Adrenal gland (tissue), 12 donors: Measurements from ENCODE around the gene ATCAY. TPM values are rescaled to one million over a fixed set of nuclear protein-coding genes. Genes with fewer than 3 reads are reported as not detected.

ENCODE experiments used
- DNase-seq, 7 donors: peaks; one replicate each; pipeline ENCODE4 v3.0.0-alpha.2; 2019 to 2020
- H3K27ac ChIP-seq, 5 donors: fragments of 200-600 bp; sonication (generic) in 4 of 5; 1 replicate in 3 of 5; 2 replicates in 2 of 5; pipeline versions ENCODE4 v1.5.1 to v1.8.0; 2016 to 2020; ENCODE audit warnings: mild to moderate bottlenecking in 1 of 5
- H3K27me3 ChIP-seq: fragments of 200-600 bp; 2 replicates; pipeline ENCODE4 v1.8.0; 2021
- H3K36me3 ChIP-seq, 2 donors: fragments of 200-600 bp; replicated peaks in 1 of 2; 1 replicate in 1 of 2; 2 replicates in 1 of 2; pipeline versions ENCODE4 v1.5.1 to v1.8.0; 2018 to 2022
- H3K4me1 ChIP-seq, 2 donors: fragments of 200-600 bp; replicated peaks in 1 of 2; 1 replicate in 1 of 2; 2 replicates in 1 of 2; pipeline versions ENCODE4 v1.5.1 to v1.8.0; 2018 to 2021
- H3K4me3 ChIP-seq, 4 donors: fragments of 200-600 bp; sonication (generic) in 3 of 4; one replicate each; pipeline ENCODE4 v1.5.1; 2016 to 2018
- H3K9me3 ChIP-seq, 3 donors: fragments of 200-600 bp; sonication (generic) in 1 of 3; replicated peaks in 1 of 3; 1 replicate in 2 of 3; 2 replicates in 1 of 3; pipeline versions ENCODE4 v1.5.1 to v1.8.0; 2016 to 2021
- POLR2A ChIP-seq, 2 donors: fragments of 450-650 bp; IDR thresholded peaks; one replicate each; pipeline ENCODE4 v1.6.1; 2017; ENCODE audit warnings: antibody characterized with exemption in 2 of 2, mild to moderate bottlenecking in 2 of 2, moderate library complexity in 1 of 2
- WGBS, 4 donors: extraction: QIAGEN DNeasy Blood & Tissue Kit in 2 of 4; methylation state at CpG; one replicate each; pipeline versions ENCODE4 v1.1.5 to v1.1.7; 2013 to 2017; 5-methylcytosine and 5-hydroxymethylcytosine counted together
- intact Hi-C, 2 donors: fragments of 100-400 bp; cut with DNase I; formaldehyde crosslinking; loops; one replicate each; pipeline versions ENCODE4 v1.14.1 to v1.15.0; 2022 to 2023
- polyA plus RNA-seq, 3 donors: library from polyadenylated mRNA; stranded (reverse); fragments of 200-250 nt in 2 of 3; fragments of 350-450 nt in 1 of 3; fragmentation: Illumina TruSeq in 1 of 3; extraction: RNeasy Lipid Tissue Mini Kit (QIAGEN cat#74804) in 1 of 3; gene quantifications; one replicate each; pipeline ENCODE4 v1.2.3, GENCODE V29; 2013 to 2014
- total RNA-seq, 9 donors: library from RNA; depleted of rRNA in 4 of 9; stranded (reverse); fragments of >200 nt in 4 of 9; fragments of 120-200 nt in 1 of 9; fragmentation: NEBNext Ultra II Directional in 1 of 9; extraction: Animal tissue kit (Norgen Biotek cat#: 25700) in 1 of 9; gene quantifications; one replicate each; pipeline versions ENCODE4 v1.1.0 to v1.2.4, GENCODE V29; 2013 to 2023
- TF ChIP-seq, protein P1 (sequence below), 6 experiments: fragments of 450-650 bp in 4 of 6; fragments of 200-600 bp in 2 of 6; sonication (generic) in 1 of 6; IDR thresholded peaks; 1 replicate in 5 of 6; 2 replicates in 1 of 6; pipeline versions ENCODE4 v1.5.1 to v1.8.0; 2016 to 2021; ENCODE audit warnings: antibody characterized with exemption in 6 of 6, mild to moderate bottlenecking in 2 of 6, moderate library complexity in 1 of 6
- donor health status: healthy with polysubstance abuse.
- donor health status: Bipolar disorder and iron deficiency.
- donor health status: DM: yes; HTN: yes; CAD: no.
- donor health status: DM: no; HTN: no; CAD: no.
- donor health status: DM: no; HTN: no; CAD: no.
- donor health status: DM: yes; HTN: yes; CAD: no.

Gene ATCAY
- total and polyA plus RNA-seq, 12 donors: 0.72 to 9.3 (median 5.9) TPM; not detected in 4

DNA sequence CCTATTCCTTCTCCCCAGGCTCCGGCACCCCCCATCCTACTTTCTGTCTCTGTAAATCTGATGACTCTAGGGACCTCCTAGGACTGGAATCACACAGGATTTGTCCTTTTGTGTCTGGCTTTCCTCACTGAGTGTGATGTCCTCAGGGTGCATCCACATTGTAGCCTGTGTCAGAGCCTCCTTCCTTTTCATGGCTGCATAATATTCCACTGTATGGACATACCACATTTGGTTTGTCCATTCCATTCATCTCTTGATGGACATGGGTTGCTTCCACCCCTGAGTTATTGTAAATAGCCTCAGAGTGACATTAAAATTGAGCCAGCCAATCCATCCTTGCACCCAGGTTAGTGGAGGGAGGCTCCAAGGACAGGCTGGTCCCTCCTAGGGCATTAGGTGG is 29.6 kb downstream of the ATCAY start:
- TF ChIP-seq POLR2A (IDR thresholded peaks at IDR 0.05): no peak
- TF ChIP-seq, protein P1, sequence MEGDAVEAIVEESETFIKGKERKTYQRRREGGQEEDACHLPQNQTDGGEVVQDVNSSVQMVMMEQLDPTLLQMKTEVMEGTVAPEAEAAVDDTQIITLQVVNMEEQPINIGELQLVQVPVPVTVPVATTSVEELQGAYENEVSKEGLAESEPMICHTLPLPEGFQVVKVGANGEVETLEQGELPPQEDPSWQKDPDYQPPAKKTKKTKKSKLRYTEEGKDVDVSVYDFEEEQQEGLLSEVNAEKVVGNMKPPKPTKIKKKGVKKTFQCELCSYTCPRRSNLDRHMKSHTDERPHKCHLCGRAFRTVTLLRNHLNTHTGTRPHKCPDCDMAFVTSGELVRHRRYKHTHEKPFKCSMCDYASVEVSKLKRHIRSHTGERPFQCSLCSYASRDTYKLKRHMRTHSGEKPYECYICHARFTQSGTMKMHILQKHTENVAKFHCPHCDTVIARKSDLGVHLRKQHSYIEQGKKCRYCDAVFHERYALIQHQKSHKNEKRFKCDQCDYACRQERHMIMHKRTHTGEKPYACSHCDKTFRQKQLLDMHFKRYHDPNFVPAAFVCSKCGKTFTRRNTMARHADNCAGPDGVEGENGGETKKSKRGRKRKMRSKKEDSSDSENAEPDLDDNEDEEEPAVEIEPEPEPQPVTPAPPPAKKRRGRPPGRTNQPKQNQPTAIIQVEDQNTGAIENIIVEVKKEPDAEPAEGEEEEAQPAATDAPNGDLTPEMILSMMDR (IDR thresholded peaks at IDR 0.05): no peak
- 93 to 100% (median 97%) methylated on average over 1 of the region's 1 CpG for WGBS, 4 donors
- H3K4me3 ChIP-seq: no peak overlapping the region
- H3K36me3 ChIP-seq: no peaks in the 10 kb centered on the region
- H3K27ac ChIP-seq: no peak overlapping the region
- intact Hi-C loops: no loop called here
- peaks cover 0 to 4% (median 0%) of the 10 kb centered on the region in 3 donors for H3K9me3 ChIP-seq
- DNase-seq: no peak
- no peaks in the 10 kb centered on the region for H3K4me1 ChIP-seq
- no peaks in the 10 kb centered on the region for H3K27me3 ChIP-seq

DNA sequence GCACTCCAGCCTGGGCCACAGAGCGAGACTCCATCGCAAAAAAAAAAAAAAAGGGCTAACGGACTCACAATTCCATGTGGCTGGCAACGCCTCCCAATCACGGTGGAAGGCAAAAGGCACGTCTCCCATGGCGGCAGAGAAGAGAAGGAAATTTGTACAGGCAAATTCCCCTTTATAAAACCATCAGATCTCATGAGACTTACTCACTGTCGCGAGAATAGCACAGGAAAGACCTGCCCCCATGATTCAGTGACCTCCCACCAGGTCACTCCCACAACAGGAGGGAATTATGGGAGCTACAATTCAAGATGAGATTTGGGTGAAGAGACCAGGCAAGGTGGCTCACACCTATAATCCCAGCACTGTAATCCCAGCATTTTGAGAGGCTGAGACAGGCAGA is 33.7 kb downstream of the ATCAY start:
- no peak overlapping the region for H3K4me3 ChIP-seq
- 71 to 85% (median 81%) methylated on average over 7 to 9 of the region's 9 CpGs for WGBS, 4 donors
- DNase-seq: no peak
- H3K9me3 ChIP-seq: peaks cover 0 to 4% (median 0%) of the 10 kb centered on the region in 3 donors
- TF ChIP-seq, protein P1 (IDR thresholded peaks at IDR 0.05): no peak
- TF ChIP-seq POLR2A (IDR thresholded peaks at IDR 0.05): no peak
- H3K4me1 ChIP-seq: no peaks in the 10 kb centered on the region
- no peaks in the 10 kb centered on the region for H3K36me3 ChIP-seq
- intact Hi-C loops: no loop called here
- H3K27ac ChIP-seq: no peak overlapping the region
- H3K27me3 ChIP-seq: no peaks in the 10 kb centered on the region

- Histone ChIP-seq H3K36me3 (no peaks in the 10 kb centered on the region), H3K4me3 (no peak overlapping the region), H3K27me3 (no peaks in the 10 kb centered on the region), H3K27ac (no peak overlapping the region), H3K4me1 (no peaks in the 10 kb centered on the region), H3K9me3 (no peaks in the 10 kb centered on the region)
- DNase-seq: no peak
- intact Hi-C loops: no loop called here
- WGBS, 4 donors: 83 to 91% (median 88%) methylated on average over 5 of the region's 5 CpGs
- TF ChIP-seq POLR2A (IDR thresholded peaks at IDR 0.05): no peak
- TF ChIP-seq, protein P1 (IDR thresholded peaks at IDR 0.05): no peak
Observed at GRCh38 chr19:3916033-3916432, 35.5 kb downstream of the ATCAY start.

DNA sequence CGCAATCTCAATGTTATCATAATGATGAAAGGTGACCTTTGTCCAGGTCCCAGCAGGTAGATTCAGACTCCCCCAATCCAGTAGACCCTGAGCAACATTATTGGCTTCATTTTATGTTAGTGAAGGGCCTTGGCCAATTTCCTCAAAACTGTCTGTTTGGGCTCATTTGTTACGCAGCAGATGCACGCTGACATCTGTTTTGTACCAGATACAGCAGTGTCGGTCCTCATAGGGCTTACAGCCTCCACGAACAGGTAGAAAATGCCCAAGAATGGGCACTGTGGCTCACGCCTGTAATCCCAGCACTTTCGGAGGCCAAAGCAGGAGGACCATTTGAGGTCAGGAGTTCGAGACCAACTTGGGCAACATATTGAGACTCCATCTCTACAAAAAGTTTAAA is 39.3 kb downstream of the ATCAY start:
- no peak for TF ChIP-seq POLR2A (IDR thresholded peaks at IDR 0.05)
- TF ChIP-seq, protein P1 (IDR thresholded peaks at IDR 0.05): no peak
- no peak for DNase-seq
- 86 to 92% (median 90%) methylated on average over 6 to 8 of the region's 8 CpGs for WGBS, 4 donors
- no peak overlapping the region for H3K4me3 ChIP-seq
- H3K27me3 ChIP-seq: no peaks in the 10 kb centered on the region
- intact Hi-C loops: no loop called here
- no peaks in the 10 kb centered on the region for H3K4me1 ChIP-seq
- H3K9me3 ChIP-seq: no peaks in the 10 kb centered on the region
- no peaks in the 10 kb centered on the region for H3K36me3 ChIP-seq
- no peak overlapping the region for H3K27ac ChIP-seq
